GM12864 (cell line): Measurements from ENCODE around the gene SLAMF7.

Experiments used
- DNase-seq: peaks from one replicate; pipeline ENCODE4 v3.0.0-alpha.2; 2011; ENCODE audit warnings: low read depth
- H3K4me3 ChIP-seq: 2 replicates; pipeline ENCODE4 v1.5.1; 2011; ENCODE audit warnings: mild to moderate bottlenecking, low read depth, low read length, control low read depth
- TF ChIP-seq, protein P1 (sequence below): IDR thresholded peaks from 2 replicates; pipeline ENCODE4 v1.5.1; 2011; ENCODE audit warnings: low read depth, mild to moderate bottlenecking, moderate library complexity, low read length, control low read depth, inconsistent platforms; ENCODE audit errors: missing control alignments

Gene SLAMF7

DNA sequence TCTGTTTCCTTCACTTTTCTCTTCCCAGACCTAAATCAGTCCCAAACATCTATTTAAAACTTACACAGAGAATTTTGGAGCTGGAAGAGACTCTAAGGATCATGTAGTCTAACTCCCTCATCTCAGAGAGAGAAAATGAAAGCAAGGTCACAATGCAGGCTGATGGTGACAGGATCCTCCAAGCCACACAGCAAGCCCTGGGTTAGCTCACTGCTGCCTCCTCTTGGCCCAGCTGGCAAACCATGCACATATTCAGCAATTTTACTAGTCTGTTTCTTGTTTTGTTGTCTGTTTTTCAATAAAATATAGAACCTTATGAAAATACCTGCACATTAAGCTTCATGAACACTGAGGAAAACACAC, 29.2 kb downstream of the SLAMF7 start:
- DNase-seq: peak; percentile 78
- TF ChIP-seq, protein P1, sequence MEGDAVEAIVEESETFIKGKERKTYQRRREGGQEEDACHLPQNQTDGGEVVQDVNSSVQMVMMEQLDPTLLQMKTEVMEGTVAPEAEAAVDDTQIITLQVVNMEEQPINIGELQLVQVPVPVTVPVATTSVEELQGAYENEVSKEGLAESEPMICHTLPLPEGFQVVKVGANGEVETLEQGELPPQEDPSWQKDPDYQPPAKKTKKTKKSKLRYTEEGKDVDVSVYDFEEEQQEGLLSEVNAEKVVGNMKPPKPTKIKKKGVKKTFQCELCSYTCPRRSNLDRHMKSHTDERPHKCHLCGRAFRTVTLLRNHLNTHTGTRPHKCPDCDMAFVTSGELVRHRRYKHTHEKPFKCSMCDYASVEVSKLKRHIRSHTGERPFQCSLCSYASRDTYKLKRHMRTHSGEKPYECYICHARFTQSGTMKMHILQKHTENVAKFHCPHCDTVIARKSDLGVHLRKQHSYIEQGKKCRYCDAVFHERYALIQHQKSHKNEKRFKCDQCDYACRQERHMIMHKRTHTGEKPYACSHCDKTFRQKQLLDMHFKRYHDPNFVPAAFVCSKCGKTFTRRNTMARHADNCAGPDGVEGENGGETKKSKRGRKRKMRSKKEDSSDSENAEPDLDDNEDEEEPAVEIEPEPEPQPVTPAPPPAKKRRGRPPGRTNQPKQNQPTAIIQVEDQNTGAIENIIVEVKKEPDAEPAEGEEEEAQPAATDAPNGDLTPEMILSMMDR: peak; percentile 96
- peak overlapping the region; percentile 63 for H3K4me3 ChIP-seq

DNA sequence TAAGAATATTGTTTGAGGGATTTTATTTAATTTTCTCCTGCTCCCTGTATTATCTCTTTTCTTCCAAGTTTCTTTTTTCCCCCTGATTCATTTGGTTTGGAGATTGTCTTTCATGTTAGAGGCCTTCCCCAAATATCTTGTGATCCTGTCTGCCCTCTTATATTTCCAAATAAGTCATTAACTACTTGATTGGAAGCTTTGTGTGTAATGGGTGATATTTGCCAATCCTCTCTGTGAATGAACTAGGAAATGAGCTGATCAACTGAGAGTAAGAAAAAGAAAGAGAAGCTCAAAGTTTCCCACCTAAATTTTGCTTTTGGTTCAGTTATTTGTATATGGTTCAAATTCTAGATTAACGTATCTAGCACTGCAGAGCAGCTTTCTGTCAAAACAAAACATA, 33.3 kb downstream of the SLAMF7 start:
- H3K4me3 ChIP-seq: no peak overlapping the region
- DNase-seq: no peak
- TF ChIP-seq, protein P1: no peak

DNA sequence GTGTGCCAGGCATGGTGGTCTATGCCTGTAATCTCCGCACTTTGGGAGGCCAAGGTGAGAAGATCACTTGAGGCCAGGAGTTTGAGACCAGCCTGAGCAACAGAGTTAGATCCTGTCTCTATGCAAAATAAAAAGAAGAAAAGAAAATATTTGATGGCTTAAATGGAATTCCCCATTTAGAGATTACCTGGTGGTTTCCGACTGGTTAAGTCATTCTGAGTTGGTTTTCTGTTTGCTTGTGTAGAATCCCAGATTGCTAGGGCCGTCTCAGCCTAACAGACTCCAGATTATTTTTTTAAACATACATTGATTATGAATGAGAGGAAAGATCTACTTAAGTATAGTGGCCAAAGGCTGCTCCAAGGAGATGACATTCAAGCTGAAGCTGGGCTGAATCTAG, 34.0 kb downstream of the SLAMF7 start:
- no peak for DNase-seq
- H3K4me3 ChIP-seq: no peak overlapping the region
- TF ChIP-seq, protein P1: no peak

DNA sequence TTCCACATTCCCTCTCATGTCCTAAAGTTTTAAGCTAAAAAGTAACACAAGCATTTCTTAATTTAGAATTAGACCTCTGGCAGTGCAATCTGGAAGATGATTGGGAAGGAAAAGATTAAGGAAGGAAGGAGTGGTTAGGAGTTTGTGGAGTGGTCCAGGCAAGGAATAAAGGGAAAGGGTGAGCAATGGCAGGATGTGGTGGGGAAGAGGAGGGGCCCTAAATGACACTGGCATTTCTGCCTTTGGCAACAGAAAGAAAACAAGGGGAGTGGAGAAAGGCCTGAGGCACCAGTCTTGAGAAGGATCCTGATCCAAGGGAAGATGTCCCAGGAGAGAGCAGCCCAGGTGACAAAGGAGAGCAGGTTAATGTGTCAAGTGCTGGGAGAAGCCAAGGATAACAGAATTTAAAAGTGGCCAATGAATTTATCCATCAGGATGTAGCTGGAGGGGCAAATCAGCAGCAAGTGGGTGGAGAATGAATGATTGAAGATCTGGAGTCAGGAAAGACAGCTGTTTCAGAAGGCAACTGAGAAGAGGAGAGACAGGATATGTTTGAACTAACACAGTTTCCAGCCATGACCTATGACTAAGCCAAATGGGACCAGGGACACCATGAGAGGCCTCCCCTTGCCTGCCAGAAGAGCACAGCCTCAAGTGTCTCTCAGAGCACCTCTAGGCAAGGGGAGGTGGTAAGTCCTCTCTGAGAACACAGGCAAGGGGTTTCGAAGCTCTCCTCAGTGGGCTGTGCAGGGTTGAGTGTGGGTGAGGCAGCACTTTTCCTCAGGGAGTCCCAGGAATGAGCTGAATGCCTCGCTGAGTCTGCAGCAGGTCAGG, 36.1 kb downstream of the SLAMF7 start:
- DNase-seq: no peak
- H3K4me3 ChIP-seq: no peak overlapping the region
- TF ChIP-seq, protein P1: no peak

DNA sequence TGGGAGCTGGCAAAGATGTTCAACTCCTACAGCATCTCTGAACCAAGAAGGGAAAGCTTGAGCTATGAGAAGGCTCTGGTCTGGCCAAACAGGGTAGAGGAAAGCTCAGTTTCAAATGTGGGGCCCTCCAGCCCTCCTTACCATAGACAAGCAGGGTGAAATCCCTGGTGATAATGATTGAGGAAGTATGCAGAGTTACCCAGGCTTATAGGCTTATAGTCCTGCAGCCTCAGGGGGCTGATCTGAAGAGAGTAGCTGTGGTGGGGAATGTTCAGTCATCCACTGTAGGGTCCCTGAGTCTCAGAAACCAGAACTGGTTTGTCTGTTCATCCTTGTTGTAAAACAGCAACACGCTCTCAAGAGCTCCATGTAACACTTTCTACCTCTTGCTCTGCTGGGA, 37.1 kb downstream of the SLAMF7 start:
- no peak overlapping the region for H3K4me3 ChIP-seq
- no peak for DNase-seq
- TF ChIP-seq, protein P1: no peak

DNA sequence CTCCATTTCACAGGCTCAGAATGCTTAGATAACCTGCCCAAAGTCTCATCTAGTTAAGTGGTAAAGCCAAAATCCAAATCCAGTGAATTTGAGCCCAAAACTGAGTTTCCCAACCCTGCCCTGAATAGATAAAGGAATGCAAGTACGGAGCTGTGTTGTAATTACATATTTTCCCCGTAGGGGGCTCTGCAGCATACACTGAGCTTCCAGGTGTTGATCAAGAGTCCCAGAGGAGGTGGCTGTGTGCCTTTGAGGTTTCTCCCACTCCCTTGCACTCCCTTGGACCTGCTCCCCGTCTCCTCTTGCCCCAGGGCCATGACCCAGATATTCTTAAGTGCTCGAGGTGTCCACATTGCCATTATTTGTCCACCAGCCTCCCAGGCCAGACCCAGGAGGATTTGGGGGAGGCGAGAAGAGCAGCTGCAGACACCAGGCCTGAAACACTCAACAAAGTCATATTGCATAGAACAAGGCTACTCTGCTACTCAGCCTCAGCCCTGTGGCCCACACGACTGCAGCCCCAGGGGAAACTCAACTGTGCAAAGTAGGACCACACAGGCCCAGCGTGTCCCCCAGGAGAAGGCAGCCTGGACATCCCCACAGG, 38.5 kb downstream of the SLAMF7 start:
- no peak for DNase-seq
- H3K4me3 ChIP-seq: no peak overlapping the region
- TF ChIP-seq, protein P1: peak; percentile 82
